ENCODE measurements around the gene SOS1. TPM values are rescaled to one million over a fixed set of nuclear protein-coding genes. Genes with fewer than 3 reads are reported as not detected.

The SOS1 gene
- total RNA-seq, 4 donors from 2014 or later, result 13.3 to 107 (median 40.8) TPM

GRCh38 chr2:38975042-38975441, 145.8 kb downstream of the SOS1 start:
- H3K27ac ChIP-seq, result no peak overlapping the region
- no peaks in the 10 kb centered on the region for H3K4me1 ChIP-seq
- DNase-seq, result no peak
- H3K9me3 ChIP-seq, result no peaks in the 10 kb centered on the region
- TF ChIP-seq CTCF (IDR thresholded peaks at IDR 0.05), result no peak
- no peak for TF ChIP-seq POLR2A (IDR thresholded peaks at IDR 0.05)
- intact Hi-C loops (cut with DNase I; ENCODE audit: low total_unique reads), result no loop called here
- no peaks in the 10 kb centered on the region for H3K27me3 ChIP-seq
- H3K4me3 ChIP-seq, result no peak overlapping the region
- no peaks in the 10 kb centered on the region for H3K36me3 ChIP-seq

- Histone ChIP-seq H3K27ac (no peak overlapping the region), H3K9me3 (no peaks in the 10 kb centered on the region), H3K36me3 (no peaks in the 10 kb centered on the region), H3K4me1 (no peaks in the 10 kb centered on the region), H3K4me3 (no peak overlapping the region), H3K27me3 (no peaks in the 10 kb centered on the region)
- no peak for DNase-seq
- intact Hi-C loops (cut with DNase I; ENCODE audit: low total_unique reads), result no loop called here
- TF ChIP-seq CTCF (IDR thresholded peaks at IDR 0.05) (no peak), POLR2A (IDR thresholded peaks at IDR 0.05) (no peak)
Observed at GRCh38 chr2:38973266-38973665, 147.6 kb downstream of the SOS1 start.

DNA sequence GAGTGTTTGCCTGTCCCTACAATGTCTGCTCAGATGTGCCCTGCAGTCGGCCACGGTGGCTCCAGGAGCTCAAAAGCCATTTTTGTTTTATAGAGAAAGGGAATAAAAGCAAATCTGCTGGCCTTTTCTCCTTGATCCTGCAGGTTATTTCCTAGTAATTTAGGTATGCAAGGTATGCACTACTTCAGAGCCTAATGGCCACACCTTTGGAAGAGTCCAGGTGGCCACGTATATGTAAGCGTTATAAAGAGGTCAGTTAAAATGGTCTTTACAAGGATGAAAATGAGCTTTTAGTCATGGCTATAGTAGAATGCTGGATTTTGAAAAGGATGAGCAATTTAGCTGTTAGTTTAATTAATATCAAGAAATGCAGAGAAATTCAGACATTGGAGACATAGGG, 149.5 kb downstream of the SOS1 start:
- intact Hi-C loops (cut with DNase I; ENCODE audit: low total_unique reads), result no loop called here
- H3K4me3 ChIP-seq, result no peak overlapping the region
- no peaks in the 10 kb centered on the region for H3K27me3 ChIP-seq
- H3K4me1 ChIP-seq, result no peaks in the 10 kb centered on the region
- no peaks in the 10 kb centered on the region for H3K9me3 ChIP-seq
- no peak for DNase-seq
- no peaks in the 10 kb centered on the region for H3K36me3 ChIP-seq
- H3K27ac ChIP-seq, result no peak overlapping the region
- TF ChIP-seq POLR2A (IDR thresholded peaks at IDR 0.05) (no peak), CTCF (IDR thresholded peaks at IDR 0.05) (no peak)

DNA sequence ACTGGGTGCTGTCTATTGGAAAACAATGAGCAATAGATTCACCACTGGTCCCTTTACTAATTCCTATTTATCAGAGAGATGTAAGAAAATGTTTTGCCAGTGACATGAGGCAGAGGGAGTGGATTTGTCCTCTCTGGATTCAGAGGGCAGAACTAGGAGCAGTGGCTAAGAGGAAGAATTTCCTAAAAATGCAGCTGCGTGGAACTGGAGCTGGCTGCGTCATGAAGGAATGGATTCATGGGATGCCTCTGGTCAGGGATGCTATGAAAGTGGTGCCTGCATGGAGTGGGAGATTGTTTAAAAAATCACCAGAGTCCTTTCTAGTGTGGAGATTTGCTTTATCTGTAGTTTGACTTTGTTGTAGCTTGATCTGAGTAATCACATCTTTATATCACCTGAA, 152.8 kb downstream of the SOS1 start:
- Histone ChIP-seq H3K36me3 (no peaks in the 10 kb centered on the region), H3K27me3 (no peaks in the 10 kb centered on the region), H3K27ac (no peak overlapping the region), H3K4me1 (no peaks in the 10 kb centered on the region), H3K9me3 (no peaks in the 10 kb centered on the region), H3K4me3 (no peak overlapping the region)
- no peak for TF ChIP-seq POLR2A (IDR thresholded peaks at IDR 0.05)
- no peak for TF ChIP-seq CTCF (IDR thresholded peaks at IDR 0.05)
- intact Hi-C loops (cut with DNase I; ENCODE audit: low total_unique reads), result no loop called here
- DNase-seq, result no peak

- intact Hi-C loops (cut with DNase I; ENCODE audit: low total_unique reads), result no loop called here
- H3K36me3 ChIP-seq, result no peaks in the 10 kb centered on the region
Observed at GRCh38 chr2:38966678-38967077, 154.2 kb downstream of the SOS1 start.

More at GRCh38 chr2:38966678-38967077, 154.2 kb downstream of the SOS1 start:
- Histone ChIP-seq H3K9me3 (no peaks in the 10 kb centered on the region), H3K4me3 (no peak overlapping the region), H3K4me1 (no peaks in the 10 kb centered on the region), H3K27me3 (no peaks in the 10 kb centered on the region), H3K27ac (no peak overlapping the region)
- no peak for TF ChIP-seq POLR2A (IDR thresholded peaks at IDR 0.05)
- TF ChIP-seq CTCF (IDR thresholded peaks at IDR 0.05), result no peak
- DNase-seq, result no peak

All from uterus (tissue), 4 donors.